ENCODE measurements around the gene MSL3. TPM values are rescaled to one million over a fixed set of nuclear protein-coding genes. Genes with fewer than 3 reads are reported as not detected.

The MSL3 gene
- total RNA-seq, 4 donors from 2014 or later = 14.2 to 29.6 (median 17.6) TPM

- 49 to 77% methylated on average over 2 of the region's 2 CpGs for WGBS, 2 donors
- no peaks in the 10 kb centered on the region for H3K4me1 ChIP-seq
These were observed 12.2 kb upstream of the MSL3 start for GRCh38 chrX:11745881-11746280.

DNA sequence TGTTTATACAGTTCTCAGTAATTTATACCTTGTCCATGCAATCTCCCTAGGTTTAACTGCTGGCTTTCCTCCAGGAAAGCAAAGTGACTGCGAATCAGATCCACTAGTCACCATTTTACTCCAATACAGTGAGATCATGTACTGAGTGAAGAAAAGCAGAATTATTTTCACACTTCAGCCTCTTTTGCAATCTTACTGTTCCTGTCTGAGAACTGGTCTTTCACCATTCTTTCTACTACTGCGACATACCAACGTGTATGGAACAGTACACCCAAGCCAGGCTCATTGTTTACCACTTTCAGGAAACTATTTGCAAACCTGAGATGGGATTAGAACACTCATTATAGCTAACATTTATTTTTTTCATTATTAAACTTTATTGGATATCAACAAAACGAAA is 8.0 kb upstream of the MSL3 start:
- Histone ChIP-seq H3K36me3 (no peaks in the 10 kb centered on the region), H3K4me1 (no peaks in the 10 kb centered on the region), H3K9me3 (no peaks in the 10 kb centered on the region), H3K27ac (no peak overlapping the region), H3K4me3 (no peak overlapping the region), H3K27me3 (no peaks in the 10 kb centered on the region)
- 31 to 43% methylated on average over 4 of the region's 4 CpGs for WGBS, 2 donors
- TF ChIP-seq, protein P1, sequence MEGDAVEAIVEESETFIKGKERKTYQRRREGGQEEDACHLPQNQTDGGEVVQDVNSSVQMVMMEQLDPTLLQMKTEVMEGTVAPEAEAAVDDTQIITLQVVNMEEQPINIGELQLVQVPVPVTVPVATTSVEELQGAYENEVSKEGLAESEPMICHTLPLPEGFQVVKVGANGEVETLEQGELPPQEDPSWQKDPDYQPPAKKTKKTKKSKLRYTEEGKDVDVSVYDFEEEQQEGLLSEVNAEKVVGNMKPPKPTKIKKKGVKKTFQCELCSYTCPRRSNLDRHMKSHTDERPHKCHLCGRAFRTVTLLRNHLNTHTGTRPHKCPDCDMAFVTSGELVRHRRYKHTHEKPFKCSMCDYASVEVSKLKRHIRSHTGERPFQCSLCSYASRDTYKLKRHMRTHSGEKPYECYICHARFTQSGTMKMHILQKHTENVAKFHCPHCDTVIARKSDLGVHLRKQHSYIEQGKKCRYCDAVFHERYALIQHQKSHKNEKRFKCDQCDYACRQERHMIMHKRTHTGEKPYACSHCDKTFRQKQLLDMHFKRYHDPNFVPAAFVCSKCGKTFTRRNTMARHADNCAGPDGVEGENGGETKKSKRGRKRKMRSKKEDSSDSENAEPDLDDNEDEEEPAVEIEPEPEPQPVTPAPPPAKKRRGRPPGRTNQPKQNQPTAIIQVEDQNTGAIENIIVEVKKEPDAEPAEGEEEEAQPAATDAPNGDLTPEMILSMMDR (IDR thresholded peaks at IDR 0.05) = no peak
- TF ChIP-seq POLR2A (IDR thresholded peaks at IDR 0.05) = no peak
- DNase-seq = no peak
- intact Hi-C loops (cut with DNase I) = no loop called here

More at GRCh38 chrX:11745881-11746280, 12.2 kb upstream of the MSL3 start:
- Histone ChIP-seq H3K36me3 (no peaks in the 10 kb centered on the region), H3K4me3 (no peak overlapping the region), H3K27ac (no peak overlapping the region), H3K27me3 (no peaks in the 10 kb centered on the region), H3K9me3 (no peaks in the 10 kb centered on the region)
- intact Hi-C loops (cut with DNase I) = no loop called here
- DNase-seq = no peak
- TF ChIP-seq POLR2A (IDR thresholded peaks at IDR 0.05) = no peak
- TF ChIP-seq, protein P1 (IDR thresholded peaks at IDR 0.05) = no peak

DNA sequence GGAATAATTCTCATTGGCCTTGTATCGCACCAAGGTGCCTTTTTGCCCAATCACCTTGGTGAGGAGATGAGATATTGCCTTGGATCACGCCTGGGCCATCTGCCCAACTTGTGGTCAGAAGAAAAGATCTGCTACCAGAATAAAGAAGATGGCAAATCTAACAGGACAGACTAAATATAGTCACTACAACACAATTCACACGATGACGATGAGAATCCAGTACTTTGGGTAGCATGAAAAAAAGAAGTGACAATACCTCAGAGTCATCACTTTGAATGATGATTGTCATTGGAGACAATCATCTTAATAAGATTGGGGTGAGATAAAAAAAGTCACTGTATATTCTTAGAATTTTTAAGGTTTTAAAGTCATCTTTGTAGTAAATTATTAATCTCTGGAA is 7.3 kb upstream of the MSL3 start:
- H3K27ac ChIP-seq = peak overlapping the region in 1 of 4 donors; percentile 54
- intact Hi-C loops (cut with DNase I) = no loop called here
- no peaks in the 10 kb centered on the region for H3K4me1 ChIP-seq
- no peak for DNase-seq
- H3K36me3 ChIP-seq = no peaks in the 10 kb centered on the region
- no peaks in the 10 kb centered on the region for H3K9me3 ChIP-seq
- H3K27me3 ChIP-seq = no peaks in the 10 kb centered on the region
- no peak overlapping the region for H3K4me3 ChIP-seq
- no peak for TF ChIP-seq POLR2A (IDR thresholded peaks at IDR 0.05)
- TF ChIP-seq, protein P1 (IDR thresholded peaks at IDR 0.05) = no peak
- WGBS, 2 donors = 68 to 81% methylated on average over 3 to 4 of the region's 4 CpGs

GRCh38 chrX:11751261-11751660 is 6.8 kb upstream of the MSL3 start:
- TF ChIP-seq POLR2A (IDR thresholded peaks at IDR 0.05) = no peak
- TF ChIP-seq, protein P1 (IDR thresholded peaks at IDR 0.05) = no peak
- intact Hi-C loops (cut with DNase I) = no loop called here

DNA sequence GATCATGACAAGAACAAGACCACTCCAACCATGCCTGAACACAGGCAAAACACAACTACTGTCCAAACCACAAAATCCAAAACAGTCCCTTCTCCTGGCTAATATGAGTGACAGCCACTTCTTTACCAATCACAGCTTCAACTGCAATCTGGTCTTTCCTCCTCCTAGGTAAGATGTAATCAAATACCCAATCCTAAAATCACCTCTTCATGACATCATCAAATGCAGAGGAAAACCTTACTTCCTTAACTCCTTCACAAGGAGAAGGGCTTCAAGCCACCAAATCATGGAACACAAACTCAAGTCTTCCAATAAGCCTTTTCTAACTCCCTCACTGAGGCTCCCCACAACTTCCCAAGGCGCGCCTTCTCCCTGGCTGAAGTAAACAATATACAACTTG is 4.4 kb upstream of the MSL3 start:
- 75% methylated on average over 2 of the region's 2 CpGs; no CpG with 5 or more reads in 1 of the 2 donors for WGBS, 2 donors
- intact Hi-C loops (cut with DNase I) = no loop called here
- TF ChIP-seq, protein P1 (IDR thresholded peaks at IDR 0.05) = no peak
- no peak for TF ChIP-seq POLR2A (IDR thresholded peaks at IDR 0.05)

More at GRCh38 chrX:11751261-11751660, 6.8 kb upstream of the MSL3 start:
- no peak overlapping the region for H3K4me3 ChIP-seq
- no peaks in the 10 kb centered on the region for H3K27me3 ChIP-seq
- peaks cover 0 to under 1% (median 0%) of the 10 kb centered on the region in 3 donors for H3K4me1 ChIP-seq
- DNase-seq = no peak
- H3K9me3 ChIP-seq = no peaks in the 10 kb centered on the region
- no peak overlapping the region for H3K27ac ChIP-seq
- H3K36me3 ChIP-seq = no peaks in the 10 kb centered on the region

More for the DNA sequence above, 4.4 kb upstream of the MSL3 start:
- no peaks in the 10 kb centered on the region for H3K9me3 ChIP-seq
- DNase-seq = no peak
- H3K36me3 ChIP-seq = no peaks in the 10 kb centered on the region
- no peak overlapping the region for H3K27ac ChIP-seq
- peaks cover 0 to 13% (median 0%) of the 10 kb centered on the region in 3 donors for H3K4me1 ChIP-seq
- H3K27me3 ChIP-seq = no peaks in the 10 kb centered on the region
- no peak overlapping the region for H3K4me3 ChIP-seq
